ENCODE data around the gene MTUS2. TPM values are rescaled to one million over a fixed set of nuclear protein-coding genes. Genes with fewer than 3 reads are reported as not detected.

Gene MTUS2
- polyA plus RNA-seq, 2 of the 4 experiments (the other 2 are of a cell fraction), result not detected

- WGBS (ENCODE audit: missing lambda C conversion rate), result 2% methylated on average over 4 of the region's 4 CpGs
- DNase-seq (ENCODE audit: low read depth in 1 of 2, low spot score in 1 of 2) (no peak), ATAC-seq (no peak), FAIRE-seq (no peak)
- TF ChIP-seq USF2 (IDR thresholded peaks at IDR 0.05) (no peak), ZC3H11A (IDR thresholded peaks at IDR 0.05) (no peak), TP53 (CRISPR knock-in tag; IDR thresholded peaks at IDR 0.05) (no peak), ELK1 (IDR thresholded peaks at IDR 0.05; ENCODE audit: low read depth, low read length) (no peak), FOSB (CRISPR knock-in tag; IDR thresholded peaks at IDR 0.05) (no peak), ZNF302 (CRISPR knock-in tag; IDR thresholded peaks at IDR 0.05) (no peak), ESRRA (IDR thresholded peaks at IDR 0.05; ENCODE audit: borderline replicate concordance, low read length) (no peak), ATOH8 (CRISPR knock-in tag; IDR thresholded peaks at IDR 0.05; ENCODE audit: low read depth) (no peak), EHF (CRISPR knock-in tag; IDR thresholded peaks at IDR 0.05) (no peak), EP300 (IDR thresholded peaks at IDR 0.05) (no peak)
- ChIA-PET POLR2A (no interaction called here), CTCF (no interaction called here)
- Histone ChIP-seq H3K9me3 (no peaks in the 10 kb centered on the region), H3K27ac (no peak overlapping the region), H3K4me3 (no peak overlapping the region), H3K4me1 (no peaks in the 10 kb centered on the region), H3K4me2 (no peak overlapping the region)
Measured at GRCh38 chr13:28843639-28844038, 23.5 kb downstream of the MTUS2 start.

- no peak for FAIRE-seq
- ATAC-seq, result no peak
- no peak for DNase-seq (ENCODE audit: low read depth in 1 of 2, low spot score in 1 of 2)
- WGBS (ENCODE audit: missing lambda C conversion rate), result 0% methylated on average over 3 of the region's 3 CpGs
- Histone ChIP-seq H3K4me2 (no peak overlapping the region), H3K4me1 (no peaks in the 10 kb centered on the region), H3K27ac (no peak overlapping the region), H3K9me3 (no peaks in the 10 kb centered on the region), H3K4me3 (no peak overlapping the region)
- CTCF ChIA-PET, result no interaction called here
- TF ChIP-seq CEBPB (IDR thresholded peaks at IDR 0.05), result no peak
- no peak for TF ChIP-seq SMC3 (IDR thresholded peaks at IDR 0.05)
- TF ChIP-seq POLR2AphosphoS2 (conservative IDR thresholded peaks at IDR 0.05; ENCODE audit: low read length), result no peak
- no peak for TF ChIP-seq RFX5 (IDR thresholded peaks at IDR 0.05)
- no peak for TF ChIP-seq BHLHE40 (IDR thresholded peaks at IDR 0.05; ENCODE audit: low read depth, low read length)
- no peak for TF ChIP-seq ESRRA (IDR thresholded peaks at IDR 0.05; ENCODE audit: borderline replicate concordance, low read length)
- TF ChIP-seq ZSCAN20 (CRISPR knock-in tag; IDR thresholded peaks at IDR 0.05), result no peak
- TF ChIP-seq ZNF302 (CRISPR knock-in tag; IDR thresholded peaks at IDR 0.05), result no peak
- TF ChIP-seq ZFP36 (IDR thresholded peaks at IDR 0.05; ENCODE audit: borderline replicate concordance, partially characterized antibody), result no peak
- no peak for TF ChIP-seq NPAS2 (CRISPR knock-in tag; IDR thresholded peaks at IDR 0.05; ENCODE audit: borderline replicate concordance)
- no peak for TF ChIP-seq CHD2 (IDR thresholded peaks at IDR 0.05; ENCODE audit: low read length, partially characterized antibody)
- no peak for TF ChIP-seq NFE2L2 (conservative IDR thresholded peaks at IDR 0.05; ENCODE audit: low read length)
- no peak for TF ChIP-seq TFCP2L1 (CRISPR knock-in tag; IDR thresholded peaks at IDR 0.05)
- TF ChIP-seq HEYL (CRISPR knock-in tag; IDR thresholded peaks at IDR 0.05), result no peak
- no peak for TF ChIP-seq RCOR1 (IDR thresholded peaks at IDR 0.05; ENCODE audit: low read depth, low read length)
- no peak for TF ChIP-seq KDM1A (IDR thresholded peaks at IDR 0.05; ENCODE audit: low read depth)
- POLR2A ChIA-PET, result no interaction called here
Measured at GRCh38 chr13:28849441-28849840, 29.3 kb downstream of the MTUS2 start.

- Histone ChIP-seq H3K4me3 (no peak overlapping the region), H3K27ac (no peak overlapping the region), H3K9me3 (no peaks in the 10 kb centered on the region), H3K4me2 (no peak overlapping the region), H3K4me1 (no peaks in the 10 kb centered on the region)
- DNase-seq (ENCODE audit: low read depth in 1 of 2, low spot score in 1 of 2) (no peak), ATAC-seq (no peak), FAIRE-seq (no peak)
- ChIA-PET CTCF (no interaction called here), POLR2A (no interaction called here)
- WGBS (ENCODE audit: missing lambda C conversion rate), result 7% methylated on average over 2 of the region's 2 CpGs
- TF ChIP-seq ESRRA (IDR thresholded peaks at IDR 0.05; ENCODE audit: borderline replicate concordance, low read length) (no peak), POLR2AphosphoS2 (conservative IDR thresholded peaks at IDR 0.05; ENCODE audit: low read length) (no peak), EHF (CRISPR knock-in tag; IDR thresholded peaks at IDR 0.05) (no peak), SREBF2 (IDR thresholded peaks at IDR 0.05) (no peak), TFCP2L1 (CRISPR knock-in tag; IDR thresholded peaks at IDR 0.05) (no peak), RFX5 (IDR thresholded peaks at IDR 0.05) (no peak), HEYL (CRISPR knock-in tag; IDR thresholded peaks at IDR 0.05) (no peak), E2F6 (IDR thresholded peaks at IDR 0.05; ENCODE audit: borderline replicate concordance, low read depth) (no peak), HOXB13 (CRISPR knock-in tag; IDR thresholded peaks at IDR 0.05; ENCODE audit: low read depth) (no peak), NPAS2 (CRISPR knock-in tag; IDR thresholded peaks at IDR 0.05; ENCODE audit: borderline replicate concordance) (no peak), ZFP36 (IDR thresholded peaks at IDR 0.05; ENCODE audit: borderline replicate concordance, partially characterized antibody) (no peak), PBX3 (IDR thresholded peaks at IDR 0.05) (no peak), CEBPB (IDR thresholded peaks at IDR 0.05) (no peak), SMC3 (IDR thresholded peaks at IDR 0.05) (no peak)
Measured at GRCh38 chr13:28850226-28850625, 30.1 kb downstream of the MTUS2 start.
